HG03175 (cell line): ENCODE data around the gene SCAPER.
"Not testable (repeated sequence)": the region's sequence is repeated elsewhere in the genome, so short reads cannot be mapped to it uniquely, and the experiment has no call there.

ENCODE experiments used
- ATAC-seq: cut with Tn5 transposase; IDR thresholded peaks from one replicate; pipeline ENCODE4 v1.9.1; 2021; ENCODE audit warnings: mild to moderate bottlenecking, moderate library complexity; ENCODE audit not compliant: unreplicated experiment

The SCAPER gene

DNA sequence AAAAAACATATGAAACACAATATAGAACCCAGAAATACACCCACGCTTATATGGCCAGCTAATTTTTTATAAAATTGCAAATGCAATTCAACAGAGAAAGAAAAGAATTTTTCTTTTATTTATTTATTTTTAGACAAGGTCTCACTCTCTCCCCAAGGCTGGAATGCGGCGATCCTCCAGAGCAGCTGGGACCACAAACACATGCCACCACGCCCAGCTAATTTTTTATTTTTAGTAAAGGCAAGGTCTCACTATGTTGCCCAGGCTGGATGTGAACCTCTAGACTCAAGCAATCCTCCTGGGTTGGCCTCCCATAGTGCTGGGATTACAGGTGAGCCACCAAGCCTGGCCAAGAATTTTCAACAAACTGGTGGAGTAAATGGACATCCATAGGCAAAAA is 117.9 kb downstream of the SCAPER start:
- no peak for ATAC-seq

DNA sequence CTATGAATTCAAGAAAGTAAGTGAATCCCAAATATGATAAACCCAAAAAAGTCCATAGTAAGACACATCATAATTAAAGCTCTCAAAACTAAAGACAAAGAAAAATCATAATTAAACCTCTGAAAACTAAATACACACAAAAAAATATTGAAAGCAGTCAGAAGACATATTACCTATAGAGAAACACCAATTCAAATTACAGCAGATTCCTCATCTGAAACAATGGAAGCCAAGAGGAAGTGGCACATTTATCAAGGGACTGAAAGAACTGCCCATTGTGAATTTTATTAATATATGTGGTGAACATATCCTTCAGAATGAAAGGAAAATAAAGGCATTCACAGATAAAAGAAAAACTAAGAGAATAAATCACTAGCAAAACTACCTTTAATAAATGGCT is 128.2 kb downstream of the SCAPER start:
- ATAC-seq, result no peak

DNA sequence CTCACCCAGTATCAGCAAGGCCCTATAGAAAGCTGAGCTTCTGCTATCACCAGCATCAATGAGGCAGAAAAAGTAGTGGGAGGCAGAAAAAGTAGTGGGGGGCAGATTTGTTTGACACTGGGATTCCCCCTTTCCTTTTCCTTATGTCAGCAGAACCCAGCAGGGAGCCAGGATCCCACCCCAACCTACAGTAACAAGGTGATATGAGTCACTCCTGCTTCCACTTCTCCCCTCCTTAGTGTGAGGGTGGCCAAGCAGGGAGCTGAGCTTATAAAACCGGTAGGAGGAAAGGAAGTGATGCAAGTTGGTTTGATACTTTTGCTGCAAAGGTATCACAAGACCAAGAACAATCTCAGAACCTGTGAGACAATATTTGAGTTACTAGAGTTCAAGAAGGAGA is 128.7 kb downstream of the SCAPER start:
- no peak for ATAC-seq

DNA sequence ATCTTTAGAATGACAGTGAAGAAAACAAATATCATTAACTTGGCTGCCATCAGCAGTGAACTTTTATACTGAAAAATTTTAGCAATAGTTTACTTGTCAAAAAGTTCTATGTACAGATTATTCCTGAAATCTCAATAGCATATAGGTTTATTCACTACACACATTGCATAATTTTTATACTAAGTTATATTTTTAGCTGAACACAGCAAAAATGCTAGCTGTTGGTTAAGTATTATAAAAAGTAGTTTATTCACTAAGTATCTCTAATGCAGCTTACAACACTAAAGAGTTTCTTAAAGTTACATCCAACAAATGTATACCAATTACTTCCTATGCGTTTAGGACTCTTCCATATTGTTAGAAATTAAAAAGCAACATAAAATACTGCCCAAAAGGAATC is 131.9 kb downstream of the SCAPER start:
- ATAC-seq, result no peak

DNA sequence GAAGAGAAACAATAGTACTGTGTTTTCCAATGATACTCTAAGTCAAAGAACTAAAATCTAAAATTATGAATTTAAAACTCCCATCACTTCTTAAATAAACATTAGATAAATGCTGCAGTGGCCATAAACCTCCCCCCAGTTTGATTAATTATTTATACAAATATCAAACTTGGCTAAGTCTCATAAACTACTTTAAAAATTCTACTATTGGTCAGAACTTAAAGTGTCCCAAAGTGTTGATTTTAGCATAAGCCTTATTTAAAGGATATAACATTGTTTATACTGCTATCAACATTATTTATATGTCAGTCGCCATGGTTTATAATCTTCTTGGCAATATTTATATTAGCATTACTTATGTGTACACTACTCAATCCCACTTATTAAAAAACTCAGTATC is 132.4 kb downstream of the SCAPER start:
- ATAC-seq, result no peak

DNA sequence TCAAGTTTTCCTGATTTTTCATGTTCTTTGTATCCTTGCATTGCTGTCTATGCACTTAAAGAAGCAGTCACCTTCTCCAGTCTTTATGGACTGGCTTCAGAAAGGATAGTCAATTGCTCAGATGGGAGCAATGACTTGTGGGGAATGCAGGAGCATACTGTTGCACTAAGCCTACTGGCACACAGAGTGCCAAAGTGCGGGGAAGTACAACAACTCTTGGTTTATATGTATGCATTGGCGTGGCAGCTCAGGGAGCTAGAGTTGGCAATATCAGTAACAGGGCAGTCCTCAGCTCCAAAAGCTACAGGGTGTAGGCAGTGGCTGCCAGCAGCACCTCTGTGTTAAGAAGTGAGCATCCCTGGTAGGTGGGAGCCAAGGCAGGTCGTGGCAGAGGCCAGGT is 141.1 kb downstream of the SCAPER start:
- ATAC-seq, result no peak

DNA sequence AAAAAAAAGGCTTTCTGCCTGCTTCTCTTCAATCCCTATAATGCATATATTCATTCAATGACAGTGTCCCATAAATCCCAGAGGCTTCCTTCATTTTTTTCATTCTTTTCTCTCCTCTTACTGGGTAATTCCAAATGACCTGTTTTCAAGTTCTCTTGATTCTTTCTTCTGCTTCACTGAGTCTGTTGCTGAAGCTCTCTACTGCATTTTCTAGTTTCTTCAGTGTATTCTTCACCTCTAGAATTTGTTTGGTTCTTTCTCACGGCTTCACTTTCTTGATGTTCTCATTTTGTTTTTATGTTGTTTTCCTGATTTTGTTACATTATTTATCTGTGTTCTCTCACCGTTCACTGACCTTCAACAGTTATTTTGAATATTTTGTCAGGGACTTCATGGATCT is 141.6 kb downstream of the SCAPER start:
- no peak for ATAC-seq

DNA sequence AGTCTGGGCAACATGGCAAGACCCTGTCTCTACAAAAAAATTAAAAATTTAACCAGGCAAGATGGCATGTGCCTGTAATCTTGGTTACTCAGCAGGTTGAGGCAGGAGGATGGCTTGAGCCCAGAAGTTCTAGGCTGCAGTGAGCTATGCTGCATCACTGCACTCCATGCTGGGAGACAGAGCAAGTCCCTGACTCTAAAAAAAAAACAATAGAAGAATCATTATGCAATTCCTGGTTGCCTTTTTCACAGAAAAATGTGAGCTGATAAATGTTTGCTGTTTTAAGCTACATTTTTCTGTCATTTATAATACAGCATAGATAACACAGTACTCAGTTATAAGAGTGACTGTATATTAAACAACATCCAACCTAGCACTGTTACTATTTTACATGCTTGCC is 148.8 kb downstream of the SCAPER start:
- ATAC-seq, result no peak

DNA sequence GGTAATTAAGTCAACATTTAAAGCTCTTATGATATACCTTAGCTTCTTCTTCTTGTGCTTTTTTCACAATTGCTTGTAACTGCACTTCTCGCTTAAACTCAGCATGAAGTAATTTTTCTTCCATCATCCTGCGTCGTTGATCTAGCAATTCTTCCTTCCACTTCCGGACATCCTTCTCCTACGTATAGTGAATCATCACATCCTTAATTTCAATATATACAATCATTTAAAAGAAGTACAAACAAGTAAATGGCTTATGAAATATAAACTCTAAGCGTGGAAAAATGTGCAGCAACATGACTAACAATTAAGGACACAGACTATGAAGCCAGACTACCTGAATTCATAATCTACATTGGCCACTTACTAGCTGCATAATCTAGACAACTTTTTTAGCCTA is 151.4 kb downstream of the SCAPER start:
- no peak for ATAC-seq

DNA sequence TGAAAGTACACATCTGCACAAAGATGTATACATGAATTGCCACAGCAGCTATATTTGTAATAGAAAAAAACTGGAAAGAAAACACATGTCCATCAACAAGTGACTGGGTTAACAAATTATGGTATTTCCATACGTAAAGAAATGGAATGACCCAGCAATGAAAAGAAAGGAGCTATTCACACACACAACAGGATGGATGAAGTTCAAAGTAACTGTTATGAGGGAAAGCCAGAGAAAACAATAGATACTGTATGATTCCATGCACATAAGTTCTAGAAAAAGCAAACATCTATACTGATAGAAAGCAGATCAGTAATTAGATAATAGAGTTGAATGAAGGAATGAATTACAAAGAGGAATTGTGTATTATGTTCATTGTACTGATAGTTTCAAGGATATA is 152.0 kb downstream of the SCAPER start:
- ATAC-seq, result no peak

DNA sequence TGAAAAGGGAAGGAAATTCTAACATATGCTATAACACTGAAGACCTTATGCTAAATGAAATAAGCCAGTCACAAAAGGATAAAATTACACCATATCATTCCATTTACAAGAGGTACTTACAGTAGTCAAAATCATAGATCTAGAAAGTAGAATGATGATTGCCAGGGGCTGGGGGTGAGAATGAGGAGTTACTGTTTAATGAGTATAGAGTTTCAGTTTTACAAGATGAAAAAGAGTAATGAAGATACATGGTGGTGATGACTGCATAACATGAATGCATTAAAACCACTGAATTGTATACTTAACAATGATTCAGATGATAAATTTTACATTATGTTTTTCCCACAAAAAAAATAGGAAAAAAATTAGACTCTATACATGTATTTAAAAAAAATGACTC is 152.6 kb downstream of the SCAPER start:
- no peak for ATAC-seq

DNA sequence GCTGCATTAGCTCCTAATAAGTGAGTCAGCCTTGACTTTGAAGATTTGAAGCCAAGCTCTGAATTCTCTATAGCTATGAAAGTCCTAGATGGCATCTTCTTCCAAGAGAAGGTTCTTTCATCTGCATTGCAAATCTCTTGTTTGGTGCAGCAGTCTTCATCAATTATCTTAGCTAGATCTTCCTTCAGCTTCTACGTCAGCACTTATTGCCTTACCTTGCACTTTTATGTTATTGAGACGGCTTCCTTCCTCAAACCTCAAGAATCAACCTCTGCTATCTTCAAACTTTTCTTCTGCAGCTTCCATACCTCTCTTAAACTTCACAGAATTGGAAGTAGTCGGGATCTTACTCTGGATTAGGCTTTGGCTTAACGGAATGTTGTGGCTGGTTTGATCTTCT is 167.6 kb downstream of the SCAPER start:
- ATAC-seq, result no peak

DNA sequence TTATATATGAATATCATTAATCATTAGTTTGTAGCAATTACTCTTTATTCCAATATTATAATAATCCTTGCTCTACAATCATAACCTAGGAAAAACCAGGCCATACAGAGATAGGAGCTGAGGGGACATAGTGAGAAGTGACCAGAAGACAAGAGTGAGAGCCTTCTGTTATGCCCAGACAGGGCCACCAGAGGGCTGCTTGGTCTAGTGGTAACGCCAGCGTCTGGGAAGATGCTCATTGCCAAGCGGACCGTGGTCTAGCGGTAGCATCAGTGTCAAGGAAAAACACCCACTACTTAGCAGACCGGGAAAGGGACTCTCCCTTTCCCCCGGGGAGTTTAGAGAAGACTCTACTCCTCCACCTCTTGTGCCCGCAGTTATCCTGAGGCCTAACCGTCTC is 172.8 kb downstream of the SCAPER start:
- ATAC-seq, result not testable (repeated sequence)

DNA sequence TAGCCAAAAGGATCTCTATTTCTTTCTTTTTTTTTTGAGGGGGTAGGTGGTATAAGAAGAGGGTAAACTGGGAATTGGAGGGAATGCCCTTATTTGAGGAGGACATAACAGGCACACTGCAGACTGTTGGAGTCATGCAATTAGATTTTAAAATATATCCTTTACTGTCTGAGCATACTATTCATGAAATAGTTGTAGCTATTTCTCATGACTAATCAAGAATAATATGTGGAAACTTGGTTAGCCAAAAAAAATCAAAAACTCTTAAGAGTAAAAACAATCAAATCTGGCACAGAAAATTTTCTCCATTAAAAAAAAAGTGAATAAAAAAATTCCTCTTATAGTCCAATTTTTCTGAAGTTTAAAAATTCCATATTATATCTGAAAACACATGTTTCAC is 174.9 kb downstream of the SCAPER start:
- ATAC-seq, result no peak

DNA sequence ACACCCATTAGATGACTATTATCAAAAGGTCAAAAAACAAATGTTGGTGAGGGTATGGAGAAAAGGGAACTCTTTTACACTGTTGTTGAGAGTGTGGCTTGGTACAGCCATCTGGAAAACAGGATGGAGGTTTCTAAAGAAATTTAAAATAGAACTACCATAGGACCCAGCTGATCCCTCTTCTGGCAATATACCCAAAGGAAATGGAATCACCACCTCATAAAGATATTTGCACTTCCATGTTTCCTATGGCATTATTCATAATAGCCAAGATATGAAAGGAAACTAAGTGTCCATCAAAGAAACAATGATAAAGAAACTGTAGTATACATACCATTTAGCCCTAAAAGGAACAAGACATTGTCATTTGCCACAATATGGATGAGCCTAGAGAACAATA is 186.3 kb downstream of the SCAPER start:
- no peak for ATAC-seq

DNA sequence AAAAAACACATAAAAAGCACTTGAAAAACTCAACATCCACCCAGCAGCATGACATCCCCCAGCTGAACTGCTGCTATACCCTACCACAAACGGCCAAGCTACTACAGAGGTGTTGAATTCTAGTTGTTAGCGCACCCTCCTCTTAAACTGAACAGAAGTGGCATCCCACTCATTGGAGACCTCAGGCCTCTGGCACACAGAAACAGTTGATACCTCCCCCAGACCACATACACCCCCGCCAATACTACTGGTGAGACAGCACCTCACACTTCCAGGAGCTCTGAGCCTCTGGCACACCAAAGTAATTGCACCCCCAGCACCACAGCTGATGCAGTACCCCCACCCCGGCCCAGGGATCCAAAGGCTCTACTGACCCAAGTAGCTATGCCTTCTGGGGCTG is 190.2 kb downstream of the SCAPER start:
- ATAC-seq, result no peak

DNA sequence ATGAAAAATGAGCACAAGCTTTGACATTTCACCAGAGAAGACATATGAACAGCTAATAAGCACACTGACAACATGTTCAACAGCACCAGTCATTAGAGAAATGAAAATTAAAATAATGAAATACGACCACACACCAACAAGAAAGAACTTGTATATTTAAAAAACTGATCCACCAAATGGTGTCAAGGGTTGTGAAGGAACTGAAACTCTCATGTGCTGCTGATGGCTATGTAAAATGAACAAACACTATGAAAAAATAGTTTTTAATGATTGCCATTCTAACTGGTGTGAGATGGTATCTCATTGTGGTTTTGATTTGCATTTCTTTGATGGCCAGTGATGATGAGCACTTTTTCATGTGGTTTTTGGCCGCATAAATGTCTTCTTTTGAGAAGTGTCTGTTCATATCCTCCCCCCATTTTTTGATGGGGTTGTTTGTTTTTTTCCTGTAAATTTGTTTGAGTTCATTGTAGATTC is 193.8 kb downstream of the SCAPER start:
- no peak for ATAC-seq

DNA sequence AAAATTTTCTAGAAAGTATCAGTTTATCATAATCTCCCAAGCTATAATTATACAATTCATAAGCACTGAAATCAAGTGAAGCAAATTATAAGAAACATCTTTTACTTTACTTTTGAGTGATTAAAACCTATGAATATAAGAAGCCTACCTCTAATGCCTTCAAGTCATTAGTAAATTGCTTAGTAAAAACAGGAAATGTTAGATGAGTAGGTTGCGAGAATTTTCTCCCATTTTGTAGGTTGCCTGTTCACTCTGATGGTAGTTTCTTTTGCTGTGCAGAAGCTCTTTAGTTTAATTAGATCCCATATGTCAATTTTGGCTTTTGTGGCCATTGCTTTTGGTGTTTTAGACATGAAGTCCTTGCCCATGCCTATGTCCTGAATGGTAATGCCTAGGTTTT is 201.1 kb downstream of the SCAPER start:
- not testable (repeated sequence) for ATAC-seq

DNA sequence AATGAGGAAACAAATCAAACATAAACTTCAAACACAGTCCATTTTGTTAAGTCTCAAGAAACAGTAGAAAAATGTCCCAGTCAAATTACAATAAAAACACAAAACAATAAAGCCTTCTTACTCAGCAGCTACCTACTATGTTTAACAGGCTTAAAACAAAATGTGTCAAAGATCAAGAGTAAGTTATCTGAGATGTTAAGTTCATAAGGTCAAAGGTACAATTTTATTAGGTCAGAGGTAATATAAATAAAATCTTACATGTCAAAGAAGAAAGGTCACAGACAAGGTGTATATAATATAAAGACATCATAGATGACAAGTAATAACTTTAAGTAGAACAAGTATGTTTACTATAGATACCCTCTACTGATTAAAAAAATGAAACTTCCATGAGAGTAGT is 208.3 kb downstream of the SCAPER start:
- ATAC-seq, result no peak

DNA sequence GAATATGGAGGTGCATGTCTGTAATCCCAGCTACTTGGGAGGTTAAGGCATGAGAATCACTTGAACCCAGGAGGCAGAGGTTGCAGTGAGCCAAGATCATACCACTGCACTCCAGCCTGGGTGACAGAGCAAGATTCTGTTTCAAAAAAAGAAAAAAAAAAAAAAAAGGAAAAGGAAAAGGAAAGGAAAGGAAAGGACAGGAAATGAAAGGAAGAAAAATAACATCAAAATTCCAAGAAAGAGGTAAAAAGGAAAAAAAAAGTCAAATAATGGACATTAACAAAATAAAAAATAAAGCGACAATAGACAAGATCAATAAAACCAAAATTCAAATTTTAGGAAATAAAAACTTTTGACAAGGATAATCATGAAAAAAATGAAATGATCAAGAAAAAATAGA is 212.6 kb downstream of the SCAPER start:
- not testable (repeated sequence) for ATAC-seq

DNA sequence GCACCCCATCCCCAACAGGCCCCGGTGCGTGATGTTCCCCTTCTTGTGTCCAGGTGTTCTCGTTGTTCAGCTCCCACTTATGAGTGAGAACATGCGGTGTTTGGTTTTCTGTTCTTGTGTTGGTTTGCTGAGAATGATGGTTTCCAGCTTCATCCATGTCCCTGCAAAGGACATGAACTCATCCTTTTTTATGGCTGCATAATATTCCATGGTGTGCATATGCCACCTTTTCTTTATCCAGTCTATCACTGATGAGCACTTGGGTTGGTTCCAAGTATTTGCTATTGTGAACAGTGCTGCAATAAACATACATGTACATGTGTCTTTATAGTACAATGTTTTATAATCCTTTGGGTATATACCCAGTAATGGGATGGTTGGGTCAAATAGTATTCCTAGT is 217.5 kb downstream of the SCAPER start:
- not testable (repeated sequence) for ATAC-seq

DNA sequence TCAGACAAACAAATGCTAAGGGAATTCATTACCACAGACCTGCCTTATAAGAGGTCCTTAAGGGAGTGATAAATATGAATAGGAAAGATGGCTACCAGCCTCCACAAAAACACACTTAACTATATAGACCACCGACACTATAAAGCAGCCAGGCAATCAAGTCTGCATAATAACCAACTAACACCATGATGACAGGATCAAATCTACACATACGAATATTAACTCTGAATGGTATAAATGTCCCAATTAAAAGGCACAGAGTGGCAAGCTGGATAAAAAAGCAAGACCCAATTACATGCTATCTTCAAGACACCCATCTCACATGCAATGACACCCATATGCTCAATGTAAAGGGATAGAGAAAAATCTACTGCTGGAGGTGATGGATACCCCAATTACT is 221.1 kb downstream of the SCAPER start:
- no peak for ATAC-seq

DNA sequence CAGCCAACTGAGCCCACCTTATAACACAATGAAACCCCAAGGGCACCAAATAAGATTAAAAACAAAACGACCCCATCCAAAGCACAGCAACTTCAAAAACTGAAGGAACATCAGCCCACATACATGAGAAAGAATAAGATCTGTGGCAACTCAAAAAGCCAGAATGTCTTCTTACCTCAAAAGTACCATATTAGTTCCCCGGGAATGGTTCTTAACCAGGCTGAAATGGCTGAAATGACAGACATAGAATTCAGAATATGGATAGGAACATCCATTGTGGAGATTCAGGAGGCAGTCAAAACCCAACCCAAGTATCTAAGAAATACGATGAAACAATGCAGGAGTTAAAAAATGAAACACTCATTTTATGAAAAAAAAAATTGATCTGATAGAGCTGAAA is 222.3 kb downstream of the SCAPER start:
- no peak for ATAC-seq

DNA sequence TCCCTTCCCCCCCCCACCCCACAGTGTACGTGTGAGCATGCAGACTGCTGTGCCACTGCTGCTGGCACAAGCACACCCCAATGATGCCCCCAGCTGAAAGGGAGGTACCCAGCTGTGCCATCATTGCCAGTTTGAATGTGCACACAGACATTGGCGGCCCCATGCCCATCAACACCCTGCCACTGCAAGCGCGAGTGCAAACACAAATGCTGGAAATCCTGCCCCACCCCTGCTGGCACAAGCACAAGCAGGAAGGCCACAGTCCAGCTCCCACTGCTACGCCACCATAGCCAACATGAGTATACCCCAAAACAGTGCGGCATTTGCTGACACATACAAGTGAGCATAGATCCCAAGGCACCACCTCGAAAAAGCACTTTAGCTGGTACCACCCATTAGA is 222.9 kb downstream of the SCAPER start:
- no peak for ATAC-seq
